Natural killer cell (primary cell): ENCODE measurements around the gene PHLPP1. TPM values are rescaled to one million over a fixed set of nuclear protein-coding genes. Genes with fewer than 3 reads are reported as not detected.

Experiments
- ATAC-seq, 3 donors: fragments of 150-1000 bp in 2 of 3; fragments of 200-7000 bp in 1 of 3; cut with Tn5 transposase; 1 replicate in 1 of 3; 2 replicates in 2 of 3; pipeline ENCODE4 v1.10.0; 2021; ENCODE audit warnings: mild to moderate bottlenecking in 2 of 3, moderate library complexity in 2 of 3
- DNase-seq, 2 donors: peaks; one replicate each; pipeline versions ENCODE4 v3.0.0 to v3.0.0-alpha.2; 2013 to 2021; ENCODE audit warnings: mixed read lengths in 1 of 2
- H3K27ac ChIP-seq: one replicate; pipeline ENCODE4 v1.5.1; 2013; ENCODE audit warnings: mild to moderate bottlenecking, low read length
- H3K27me3 ChIP-seq: one replicate; pipeline ENCODE4 v1.6.1; 2013; ENCODE audit warnings: low read length; ENCODE audit not compliant: control insufficient read depth, insufficient read depth
- H3K36me3 ChIP-seq: one replicate; pipeline ENCODE4 v1.6.1; 2013; ENCODE audit warnings: low read length; ENCODE audit not compliant: control insufficient read depth, insufficient read depth
- H3K4me1 ChIP-seq: one replicate; pipeline ENCODE4 v1.6.1; 2013; ENCODE audit warnings: low read length; ENCODE audit not compliant: control insufficient read depth, insufficient read depth
- H3K4me3 ChIP-seq: one replicate; pipeline ENCODE4 v1.5.1; 2013; ENCODE audit warnings: low read length
- H3K9me3 ChIP-seq: one replicate; pipeline ENCODE4 v1.6.1; 2013; ENCODE audit warnings: low read length; ENCODE audit not compliant: control insufficient read depth, insufficient read depth
- H3K27ac Mint-ChIP-seq, 2 donors: one replicate each; pipeline ENCODE4 v1.8.0; 2022; ENCODE audit warnings: mild to moderate bottlenecking in 2 of 2, mixed read lengths in 2 of 2, moderate library complexity in 1 of 2
- H3K27me3 Mint-ChIP-seq, 2 donors: one replicate each; pipeline ENCODE4 v1.8.0; 2022; ENCODE audit warnings: low read depth in 2 of 2, mixed read lengths in 2 of 2
- H3K36me3 Mint-ChIP-seq: one replicate; pipeline ENCODE4 v1.8.0; 2022; ENCODE audit warnings: mixed read lengths
- H3K4me1 Mint-ChIP-seq, 2 donors: one replicate each; pipeline ENCODE4 v1.8.0; 2022; ENCODE audit warnings: mixed read lengths in 2 of 2
- H3K4me3 Mint-ChIP-seq: one replicate; pipeline ENCODE4 v1.8.0; 2022; ENCODE audit warnings: mild to moderate bottlenecking, moderate library complexity, mixed read lengths
- H3K9me3 Mint-ChIP-seq, 2 donors: one replicate each; pipeline ENCODE4 v1.8.0; 2022; ENCODE audit warnings: mixed read lengths in 2 of 2
- WGBS: methylation state at CpG from one replicate; pipeline ENCODE4 v1.1.7; 2013; ENCODE audit warnings: missing lambda C conversion rate; ENCODE audit not compliant: insufficient coverage; 5-methylcytosine and 5-hydroxymethylcytosine counted together
- intact Hi-C: fragments of 100-400 bp; cut with micrococcal nuclease; formaldehyde crosslinking; loops from one replicate; pipeline ENCODE4 v1.14.2; 2022
- total RNA-seq, 4 donors: library from RNA; stranded (reverse); fragments of 120-200 nt in 1 of 4; gene quantifications; one replicate each; pipeline versions ENCODE4 v1.2.3 to v1.2.4, GENCODE V29; 2013 to 2022
- TF ChIP-seq, protein P1 (sequence below): fragments of 200-600 bp; IDR thresholded peaks from one replicate; pipeline ENCODE4 v1.8.0; 2022; ENCODE audit warnings: antibody characterized with exemption

Gene PHLPP1
- total RNA-seq, 3 donors from 2014 or later (not counting 1 experiment from before 2014, with no cell fraction given) = 12.1 to 14.8 (median 12.2) TPM

DNA sequence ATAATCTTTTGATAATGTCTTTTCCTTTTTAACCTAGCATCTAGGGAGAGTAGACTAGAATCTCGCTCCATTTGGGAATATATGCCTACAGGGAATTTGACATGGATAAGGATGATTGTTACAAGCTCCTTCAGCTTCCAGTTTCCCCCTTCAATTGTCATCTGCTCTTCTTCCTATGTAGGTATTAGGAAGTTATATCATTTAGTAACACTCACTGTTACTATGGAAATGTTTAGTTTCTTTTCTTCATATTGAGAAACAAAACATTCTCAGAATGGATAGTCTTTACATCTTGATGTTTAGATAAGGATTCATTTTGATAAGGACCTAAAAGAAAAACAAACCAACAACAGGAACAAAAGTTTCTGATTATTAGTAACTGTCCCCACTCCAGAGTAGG, 127.6 kb downstream of the PHLPP1 start:
- Histone ChIP-seq H3K4me1 (peaks cover 10% of the 10 kb centered on the region), H3K4me3 (no peak overlapping the region), H3K27ac (no peak overlapping the region), H3K9me3 (no peaks in the 10 kb centered on the region), H3K27me3 (no peaks in the 10 kb centered on the region), H3K36me3 (no peaks in the 10 kb centered on the region)
- Mint-ChIP-seq H3K4me3 (no peak overlapping the region), H3K4me1 (peaks cover 15 to 29% of the 10 kb centered on the region in 2 donors), H3K36me3 (no peaks in the 10 kb centered on the region), H3K9me3 (no peaks in the 10 kb centered on the region), H3K27me3 (no peaks in the 10 kb centered on the region), H3K27ac (no peak overlapping the region)
- intact Hi-C loops = no loop called here
- no peak for ATAC-seq
- WGBS = no CpG with 5 or more reads among the region's 1 CpG
- DNase-seq = no peak
- TF ChIP-seq, protein P1, sequence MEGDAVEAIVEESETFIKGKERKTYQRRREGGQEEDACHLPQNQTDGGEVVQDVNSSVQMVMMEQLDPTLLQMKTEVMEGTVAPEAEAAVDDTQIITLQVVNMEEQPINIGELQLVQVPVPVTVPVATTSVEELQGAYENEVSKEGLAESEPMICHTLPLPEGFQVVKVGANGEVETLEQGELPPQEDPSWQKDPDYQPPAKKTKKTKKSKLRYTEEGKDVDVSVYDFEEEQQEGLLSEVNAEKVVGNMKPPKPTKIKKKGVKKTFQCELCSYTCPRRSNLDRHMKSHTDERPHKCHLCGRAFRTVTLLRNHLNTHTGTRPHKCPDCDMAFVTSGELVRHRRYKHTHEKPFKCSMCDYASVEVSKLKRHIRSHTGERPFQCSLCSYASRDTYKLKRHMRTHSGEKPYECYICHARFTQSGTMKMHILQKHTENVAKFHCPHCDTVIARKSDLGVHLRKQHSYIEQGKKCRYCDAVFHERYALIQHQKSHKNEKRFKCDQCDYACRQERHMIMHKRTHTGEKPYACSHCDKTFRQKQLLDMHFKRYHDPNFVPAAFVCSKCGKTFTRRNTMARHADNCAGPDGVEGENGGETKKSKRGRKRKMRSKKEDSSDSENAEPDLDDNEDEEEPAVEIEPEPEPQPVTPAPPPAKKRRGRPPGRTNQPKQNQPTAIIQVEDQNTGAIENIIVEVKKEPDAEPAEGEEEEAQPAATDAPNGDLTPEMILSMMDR = no peak

DNA sequence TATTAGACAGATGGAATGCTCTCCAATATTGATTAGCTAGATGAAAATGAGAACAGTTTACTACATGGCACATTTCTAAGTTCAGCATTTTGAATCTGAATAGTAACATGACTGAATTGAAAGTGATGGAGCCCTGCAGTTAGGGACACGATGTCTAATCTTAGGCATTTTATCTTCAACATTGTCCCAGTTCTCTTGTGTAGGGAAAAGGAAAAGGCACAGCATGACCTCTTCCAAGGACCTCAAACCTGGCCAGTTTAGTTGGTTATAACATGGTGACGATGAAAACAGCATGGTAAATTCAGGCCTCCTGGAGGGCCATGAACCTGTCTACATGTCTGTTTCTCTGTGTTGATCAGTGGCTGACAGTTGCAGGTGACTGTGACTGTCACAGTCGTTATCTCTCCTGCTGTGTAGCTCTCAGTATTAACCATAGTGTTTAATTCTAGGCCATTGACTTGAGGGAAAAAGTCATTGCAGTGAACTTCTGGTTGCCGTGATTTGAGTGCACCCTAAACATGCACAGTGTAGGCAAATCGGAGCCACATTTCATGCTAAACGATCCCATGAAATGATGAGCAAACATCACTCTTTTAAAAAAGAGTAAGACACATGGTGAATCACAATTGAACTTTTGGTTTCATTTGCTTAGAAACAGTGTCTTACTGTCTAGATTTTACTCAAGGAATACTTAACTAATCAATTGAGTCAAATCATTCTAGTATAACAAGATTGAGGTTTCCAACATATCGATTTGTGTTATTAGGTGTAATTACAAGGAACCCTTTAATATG, 129.7 kb downstream of the PHLPP1 start:
- no peaks in the 10 kb centered on the region for H3K9me3 Mint-ChIP-seq
- Histone ChIP-seq H3K27ac (no peak overlapping the region), H3K36me3 (no peaks in the 10 kb centered on the region), H3K27me3 (no peaks in the 10 kb centered on the region), H3K9me3 (no peaks in the 10 kb centered on the region), H3K4me3 (no peak overlapping the region), H3K4me1 (peaks cover 10% of the 10 kb centered on the region)
- peak in 1 of 2 donors; percentile 10 for DNase-seq
- peak overlapping the region in 1 of 2 donors; percentile 60 for H3K27ac Mint-ChIP-seq
- peak overlapping the region; percentile 40 for H3K4me3 Mint-ChIP-seq
- intact Hi-C loops = no loop called here
- TF ChIP-seq, protein P1 = no peak
- H3K36me3 Mint-ChIP-seq = no peaks in the 10 kb centered on the region
- peaks cover 15 to 29% of the 10 kb centered on the region in 2 donors for H3K4me1 Mint-ChIP-seq
- H3K27me3 Mint-ChIP-seq = no peaks in the 10 kb centered on the region
- WGBS = 72% methylated on average over 6 of the region's 7 CpGs
- peak in 2 of 3 donors; percentile 34 to 38 for ATAC-seq

DNA sequence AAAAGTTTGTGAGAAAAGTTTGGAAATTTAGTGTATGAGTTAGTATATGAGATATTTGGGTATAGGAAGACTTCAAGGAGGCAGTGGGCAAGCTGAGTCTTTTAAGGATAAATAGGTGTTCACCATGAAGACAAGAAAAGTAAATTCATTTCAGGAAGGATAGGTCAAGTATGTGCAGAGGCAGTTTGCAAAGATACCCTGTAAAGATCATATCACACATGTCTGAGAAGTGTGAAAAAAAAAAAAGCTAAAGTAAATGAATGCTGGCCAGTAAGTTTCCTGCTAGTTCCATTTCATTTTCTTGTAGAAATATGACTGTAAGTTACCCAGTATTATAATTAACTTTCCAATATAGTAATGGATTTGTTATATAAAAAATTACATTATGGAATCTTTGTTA, 131.0 kb downstream of the PHLPP1 start:
- DNase-seq (no peak), ATAC-seq (peak; percentile 72 to 78 (median 78))
- intact Hi-C loops = no loop called here
- peaks cover 10% of the 10 kb centered on the region for H3K4me1 ChIP-seq
- H3K27me3 Mint-ChIP-seq = no peaks in the 10 kb centered on the region
- H3K27ac ChIP-seq = no peak overlapping the region
- peak overlapping the region; percentile 33 for H3K4me3 Mint-ChIP-seq
- no peaks in the 10 kb centered on the region for H3K36me3 ChIP-seq
- no peaks in the 10 kb centered on the region for H3K27me3 ChIP-seq
- peaks cover 15 to 29% of the 10 kb centered on the region in 2 donors for H3K4me1 Mint-ChIP-seq
- no peaks in the 10 kb centered on the region for H3K36me3 Mint-ChIP-seq
- no peak overlapping the region for H3K4me3 ChIP-seq
- no peaks in the 10 kb centered on the region for H3K9me3 Mint-ChIP-seq
- H3K9me3 ChIP-seq = no peaks in the 10 kb centered on the region
- TF ChIP-seq, protein P1 = no peak
- H3K27ac Mint-ChIP-seq = peak overlapping the region in 1 of 2 donors; percentile 60
